Osteoblast (primary cell): Measurements from ENCODE around the gene ELL2. TPM values are rescaled to one million over a fixed set of nuclear protein-coding genes. Genes with fewer than 3 reads are reported as not detected.
A peak's percentile ranks its signal among the peaks of the same experiment; 100 is the strongest.

Source experiments
- DNase-seq: peaks from one replicate; pipeline ENCODE4 v3.0.0; 2011; ENCODE audit warnings: low spot score, mixed read lengths; ENCODE audit not compliant: insufficient read length; ENCODE audit errors: missing footprints
- H2AFZ ChIP-seq: 2 replicates; pipeline ENCODE4 v1.6.0; 2011; ENCODE audit warnings: mild to moderate bottlenecking, low read length
- H3K27ac ChIP-seq: 2 replicates; pipeline ENCODE4 v1.5.1; 2011; ENCODE audit warnings: mild to moderate bottlenecking, low read depth, low read length, moderate library complexity
- H3K27me3 ChIP-seq: 2 replicates; pipeline ENCODE4 v1.6.0; 2012; ENCODE audit warnings: mild to moderate bottlenecking, control low read depth, inconsistent platforms, low read length, moderate library complexity; ENCODE audit not compliant: insufficient read depth
- H3K36me3 ChIP-seq: 2 replicates; pipeline ENCODE4 v1.5.1; 2011; ENCODE audit warnings: mild to moderate bottlenecking, low read length, control low read depth, moderate library complexity; ENCODE audit not compliant: insufficient read depth
- H3K4me1 ChIP-seq: 2 replicates; pipeline ENCODE4 v1.5.1; 2011; ENCODE audit warnings: mild to moderate bottlenecking, low read length, control low read depth, moderate library complexity; ENCODE audit not compliant: insufficient read depth
- H3K4me2 ChIP-seq: 2 replicates; pipeline ENCODE4 v1.6.0; 2011; ENCODE audit warnings: mild to moderate bottlenecking, low read length; ENCODE audit not compliant: insufficient read depth
- H3K4me3 ChIP-seq: fragments of 200-600 bp; sonication (generic); 3 replicates; pipeline ENCODE4 v1.5.1; 2012; ENCODE audit warnings: mild to moderate bottlenecking, low read length, inconsistent platforms; ENCODE audit not compliant: insufficient read depth
- H3K79me2 ChIP-seq: 2 replicates; pipeline ENCODE4 v1.6.0; 2012; ENCODE audit warnings: mild to moderate bottlenecking, low read length, control low read depth, inconsistent platforms; ENCODE audit not compliant: insufficient read depth
- H3K9me3 ChIP-seq: 2 replicates; pipeline ENCODE4 v1.5.1; 2011; ENCODE audit warnings: low read depth, low read length, control low read depth
- H4K20me1 ChIP-seq: 2 replicates; pipeline ENCODE4 v1.6.0; 2012; ENCODE audit warnings: mild to moderate bottlenecking, low read length, control low read depth; ENCODE audit not compliant: insufficient read depth
- total RNA-seq: library from RNA; depleted of rRNA; stranded (reverse); fragments of >200 nt; gene quantifications from 2 replicates; pipeline ENCODE4 v1.2.3, GENCODE V29; 2012
- TF ChIP-seq, protein P1 (sequence below): IDR thresholded peaks from 2 replicates; pipeline ENCODE4 v1.5.1; 2011; ENCODE audit warnings: mild to moderate bottlenecking, low read depth, low read length, moderate library complexity; ENCODE audit errors: extremely low read depth

Gene ELL2
- total RNA-seq, 1 donor: 123 TPM

DNA sequence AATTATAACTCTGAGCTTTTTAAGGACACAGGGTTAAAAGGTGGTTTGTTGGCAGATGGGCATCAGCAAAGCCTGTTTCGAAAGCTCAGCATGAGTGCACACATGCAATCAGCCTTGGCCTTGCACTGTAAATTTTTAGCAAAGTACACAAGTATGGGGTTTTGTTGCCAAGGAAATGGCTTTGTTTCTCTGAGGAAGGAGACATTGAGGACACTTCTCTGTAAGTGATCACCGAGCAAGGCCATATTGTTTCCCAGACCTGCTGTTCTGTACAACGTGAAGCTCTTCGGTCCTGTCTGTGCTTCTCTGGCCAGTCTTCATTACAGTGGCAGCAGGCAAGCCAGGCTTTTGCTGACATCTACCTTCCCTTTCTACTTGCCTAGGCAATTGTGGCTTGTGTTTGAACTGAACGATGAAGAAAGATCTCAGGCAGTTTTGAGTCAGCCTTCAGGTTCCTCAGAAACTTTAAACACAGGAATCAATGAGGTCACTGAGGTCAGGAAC is 111.2 kb downstream of the ELL2 start:
- H3K79me2 ChIP-seq: no peaks in the 10 kb centered on the region
- no peak overlapping the region for H3K4me2 ChIP-seq
- no peaks in the 10 kb centered on the region for H3K36me3 ChIP-seq
- no peaks in the 10 kb centered on the region for H3K9me3 ChIP-seq
- no peak overlapping the region for H3K27ac ChIP-seq
- H3K4me1 ChIP-seq: peaks cover 18% of the 10 kb centered on the region
- H3K27me3 ChIP-seq: no peaks in the 10 kb centered on the region
- peak overlapping the region; percentile 37 for H2AFZ ChIP-seq
- TF ChIP-seq, protein P1, sequence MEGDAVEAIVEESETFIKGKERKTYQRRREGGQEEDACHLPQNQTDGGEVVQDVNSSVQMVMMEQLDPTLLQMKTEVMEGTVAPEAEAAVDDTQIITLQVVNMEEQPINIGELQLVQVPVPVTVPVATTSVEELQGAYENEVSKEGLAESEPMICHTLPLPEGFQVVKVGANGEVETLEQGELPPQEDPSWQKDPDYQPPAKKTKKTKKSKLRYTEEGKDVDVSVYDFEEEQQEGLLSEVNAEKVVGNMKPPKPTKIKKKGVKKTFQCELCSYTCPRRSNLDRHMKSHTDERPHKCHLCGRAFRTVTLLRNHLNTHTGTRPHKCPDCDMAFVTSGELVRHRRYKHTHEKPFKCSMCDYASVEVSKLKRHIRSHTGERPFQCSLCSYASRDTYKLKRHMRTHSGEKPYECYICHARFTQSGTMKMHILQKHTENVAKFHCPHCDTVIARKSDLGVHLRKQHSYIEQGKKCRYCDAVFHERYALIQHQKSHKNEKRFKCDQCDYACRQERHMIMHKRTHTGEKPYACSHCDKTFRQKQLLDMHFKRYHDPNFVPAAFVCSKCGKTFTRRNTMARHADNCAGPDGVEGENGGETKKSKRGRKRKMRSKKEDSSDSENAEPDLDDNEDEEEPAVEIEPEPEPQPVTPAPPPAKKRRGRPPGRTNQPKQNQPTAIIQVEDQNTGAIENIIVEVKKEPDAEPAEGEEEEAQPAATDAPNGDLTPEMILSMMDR: no peak
- no peaks in the 10 kb centered on the region for H4K20me1 ChIP-seq
- H3K4me3 ChIP-seq: no peak overlapping the region
- DNase-seq: no peak

DNA sequence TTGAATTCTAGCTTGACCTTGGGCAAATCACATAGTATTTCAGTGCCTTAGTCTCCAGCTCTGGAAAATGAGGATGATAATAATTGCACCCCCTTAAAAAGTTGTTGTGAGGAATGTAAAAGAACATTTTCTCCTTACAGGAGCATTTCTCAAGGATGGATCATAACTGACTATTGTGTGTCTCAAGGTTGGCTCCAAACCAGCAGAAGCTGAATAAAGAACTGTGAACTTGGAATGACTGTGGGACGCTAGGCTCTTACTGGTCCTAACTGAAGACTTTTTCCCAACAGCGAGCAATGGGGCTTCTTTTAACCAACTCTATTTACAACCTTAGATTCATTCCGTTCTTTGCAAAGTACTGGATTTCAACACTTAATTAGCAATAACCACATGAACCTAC is 113.0 kb downstream of the ELL2 start:
- Histone ChIP-seq H3K9me3 (no peaks in the 10 kb centered on the region), H3K4me1 (peaks cover 18% of the 10 kb centered on the region), H3K4me2 (peak overlapping the region; percentile 2), H4K20me1 (no peaks in the 10 kb centered on the region), H3K36me3 (no peaks in the 10 kb centered on the region), H3K27ac (peak overlapping the region; percentile 55), H3K4me3 (no peak overlapping the region), H3K27me3 (no peaks in the 10 kb centered on the region), H3K79me2 (no peaks in the 10 kb centered on the region), H2AFZ (peak overlapping the region; percentile 48)
- TF ChIP-seq, protein P1: no peak
- DNase-seq: peak; percentile 91

DNA sequence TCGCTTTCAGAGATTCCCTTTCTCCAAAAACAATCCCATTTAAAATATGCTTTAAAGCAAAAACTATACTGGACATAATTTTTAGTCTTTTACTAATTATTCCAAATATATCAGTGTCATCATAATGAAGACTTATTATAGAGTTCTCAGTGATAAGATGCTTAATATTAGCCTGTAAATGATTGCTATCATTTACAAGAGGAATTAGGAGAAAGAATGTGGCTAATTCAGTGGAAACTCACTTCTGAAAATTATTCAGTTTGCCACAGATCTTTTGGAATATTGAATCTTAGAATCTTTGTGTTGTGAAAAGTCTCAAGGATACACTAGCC is 114.4 kb downstream of the ELL2 start:
- Histone ChIP-seq H3K4me1 (peaks cover 32% of the 10 kb centered on the region), H3K79me2 (no peaks in the 10 kb centered on the region), H2AFZ (no peak overlapping the region), H4K20me1 (no peaks in the 10 kb centered on the region), H3K27me3 (no peaks in the 10 kb centered on the region), H3K4me2 (no peak overlapping the region), H3K36me3 (no peaks in the 10 kb centered on the region), H3K4me3 (no peak overlapping the region), H3K27ac (no peak overlapping the region), H3K9me3 (no peaks in the 10 kb centered on the region)
- DNase-seq: no peak
- TF ChIP-seq, protein P1: no peak

DNA sequence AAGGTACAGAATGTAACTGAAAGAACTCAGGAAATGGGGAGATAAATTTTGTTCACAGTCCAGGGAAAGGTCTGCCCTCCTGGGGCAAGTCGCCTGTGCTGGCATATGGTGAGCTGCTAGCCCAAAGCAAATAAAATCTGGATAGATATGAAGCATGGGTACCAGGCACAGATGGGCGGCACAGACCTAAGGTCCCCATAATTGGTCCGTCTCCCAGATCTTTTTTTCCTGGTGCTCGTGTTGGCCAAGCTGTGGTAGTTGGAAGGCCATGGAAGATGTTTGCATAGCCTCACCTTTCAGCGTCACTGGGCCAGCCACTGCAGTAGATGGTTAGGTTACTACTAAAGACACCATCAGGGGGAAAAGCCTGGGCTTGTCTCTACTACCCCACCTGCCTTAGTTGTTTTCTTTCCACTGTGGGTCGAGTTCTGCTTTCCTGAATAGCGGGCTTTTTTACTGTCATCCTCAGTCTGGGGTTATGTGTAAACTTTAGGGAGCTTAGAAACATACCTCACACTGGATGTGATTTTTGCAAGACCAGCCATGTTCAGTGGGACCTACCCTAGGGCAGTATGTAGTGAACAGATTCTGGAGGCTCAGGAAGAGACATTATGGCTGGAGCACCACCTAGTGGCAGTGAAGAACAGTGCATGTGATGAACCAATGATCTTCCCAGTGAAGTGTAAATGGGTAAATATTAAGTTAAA is 114.9 kb downstream of the ELL2 start:
- H3K27ac ChIP-seq: no peak overlapping the region
- no peak overlapping the region for H3K4me3 ChIP-seq
- TF ChIP-seq, protein P1: peak; percentile 97
- no peaks in the 10 kb centered on the region for H4K20me1 ChIP-seq
- no peak overlapping the region for H3K4me2 ChIP-seq
- no peaks in the 10 kb centered on the region for H3K27me3 ChIP-seq
- no peaks in the 10 kb centered on the region for H3K79me2 ChIP-seq
- H3K9me3 ChIP-seq: no peaks in the 10 kb centered on the region
- H2AFZ ChIP-seq: peak overlapping the region; percentile 11
- peak; percentile 95 for DNase-seq
- no peaks in the 10 kb centered on the region for H3K36me3 ChIP-seq
- H3K4me1 ChIP-seq: peaks cover 36% of the 10 kb centered on the region
